Measurements from ENCODE around the gene ARHGEF9. TPM values are rescaled to one million over a fixed set of nuclear protein-coding genes. Genes with fewer than 3 reads are reported as not detected.
"Not testable (repeated sequence)": the region's sequence is repeated elsewhere in the genome, so short reads cannot be mapped to it uniquely, and the experiment has no call there.

The ARHGEF9 gene
- polyA plus RNA-seq, result 10 to 100 TPM in 1 of 2 donors, 1 to 10 TPM in 1; 5.0 to 12.0 TPM

DNA sequence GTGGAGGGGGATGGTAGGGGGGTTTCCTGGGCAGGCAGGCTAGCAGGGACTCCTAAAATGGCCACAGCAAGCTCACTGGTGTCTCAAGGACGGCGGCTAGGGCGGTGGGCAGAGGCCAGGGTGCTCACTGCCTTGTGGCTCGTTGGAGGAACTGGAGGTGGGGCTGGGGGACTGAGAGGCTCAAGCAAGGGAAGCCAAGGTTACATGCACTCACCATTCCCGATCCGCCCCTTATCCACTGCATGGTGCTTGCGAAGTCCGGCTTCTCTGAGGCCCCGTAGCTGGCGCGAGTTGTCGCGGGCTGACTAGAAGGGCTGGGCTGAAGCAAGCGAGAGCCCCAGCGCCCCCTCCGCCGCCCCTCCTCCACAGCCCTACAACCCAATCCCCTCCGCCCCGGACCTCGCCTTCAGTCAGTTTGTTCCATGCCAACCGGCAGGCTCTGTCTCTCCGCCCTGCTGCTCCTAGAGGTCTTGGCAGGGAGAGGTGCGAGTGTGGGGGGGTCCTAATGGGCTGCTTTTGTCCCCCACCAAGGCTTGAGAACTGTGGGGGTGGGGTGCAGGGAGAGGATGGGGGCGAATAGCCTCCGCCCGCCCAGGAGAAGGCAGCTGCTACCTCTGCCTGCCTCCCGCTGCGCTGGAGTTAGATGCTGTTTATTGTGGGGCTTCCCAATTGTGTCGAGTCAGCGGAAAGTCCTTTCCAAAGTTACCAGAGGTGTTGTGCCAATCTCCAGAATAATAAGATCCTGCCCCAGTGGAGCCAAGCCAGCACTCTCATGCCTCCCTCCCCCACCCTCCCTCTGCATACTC, at the start of gene ARHGEF9:
Gene ARHGEF9, minus strand, starts transcription at position 313 of the 806 bp plus-strand sequence. Its CDS starts 69 bp downstream, at position 244.
- no peaks in the 10 kb centered on the region for H3K36me3 ChIP-seq (ENCODE audit: control insufficient read depth in 2 of 2, insufficient read depth in 2 of 2, low read length in 1 of 2)
- 1 to 34% methylated on average over 28 of the region's 30 CpGs for WGBS, 2 donors
- H3K27ac ChIP-seq (ENCODE audit: low read depth in 2 of 2, low read length in 1 of 2), result no peak within 1 kb of the TSS
- H3K4me3 ChIP-seq (ENCODE audit: low read depth in 1 of 2, low read length in 2 of 2), result peak within 1 kb of the TSS; percentile 8 to 18
- peaks cover 0 to 3% of the 10 kb centered on the region in 2 donors for H3K4me1 ChIP-seq (ENCODE audit: control insufficient read depth in 2 of 2, insufficient read depth in 2 of 2, low read length in 1 of 2)
- H3K27me3 ChIP-seq (ENCODE audit: control insufficient read depth in 1 of 2, insufficient read depth in 2 of 2, low read length in 2 of 2), result peaks cover 0 to 1% of the 10 kb centered on the region in 2 donors
- H3K9me3 ChIP-seq (ENCODE audit: control insufficient read depth in 2 of 2, insufficient read depth in 1 of 2, low read depth in 1 of 2, low read length in 1 of 2), result no peaks in the 10 kb centered on the region

- not testable (repeated sequence) for H3K4me1 ChIP-seq (ENCODE audit: control insufficient read depth in 2 of 2, insufficient read depth in 2 of 2, low read length in 1 of 2)
Measured at GRCh38 chrX:63825446-63825845, 40.4 kb upstream of the ARHGEF9 start.

DNA sequence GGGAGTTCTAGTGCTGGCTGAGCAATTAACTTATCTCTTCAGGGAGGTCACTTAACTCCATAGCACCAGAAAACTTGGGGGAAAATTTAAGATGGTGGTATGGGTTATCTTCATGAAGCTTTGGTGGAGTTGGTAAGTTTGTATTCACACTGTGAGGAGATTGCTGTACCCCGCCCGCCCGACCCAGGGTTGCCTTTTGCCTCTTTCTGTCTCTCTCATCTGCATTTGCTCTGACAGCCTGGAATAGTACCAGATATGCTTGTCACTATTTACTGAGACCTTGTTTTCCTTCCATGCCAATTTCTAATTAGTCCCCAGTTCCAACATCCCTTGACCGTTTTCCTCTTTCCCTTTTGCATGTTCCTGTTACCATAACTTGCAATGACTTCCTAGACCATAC, 33.1 kb upstream of the ARHGEF9 start:
- Histone ChIP-seq H3K36me3 (ENCODE audit: control insufficient read depth in 2 of 2, insufficient read depth in 2 of 2, low read length in 1 of 2) (no peaks in the 10 kb centered on the region), H3K27ac (ENCODE audit: low read depth in 2 of 2, low read length in 1 of 2) (no peak overlapping the region), H3K4me1 (ENCODE audit: control insufficient read depth in 2 of 2, insufficient read depth in 2 of 2, low read length in 1 of 2) (no peaks in the 10 kb centered on the region), H3K27me3 (ENCODE audit: control insufficient read depth in 1 of 2, insufficient read depth in 2 of 2, low read length in 2 of 2) (no peaks in the 10 kb centered on the region), H3K9me3 (ENCODE audit: control insufficient read depth in 2 of 2, insufficient read depth in 1 of 2, low read depth in 1 of 2, low read length in 1 of 2) (no peaks in the 10 kb centered on the region), H3K4me3 (ENCODE audit: low read depth in 1 of 2, low read length in 2 of 2) (no peak overlapping the region)
- WGBS, 2 donors, result 94 to 96% methylated on average over 4 of the region's 4 CpGs

More at GRCh38 chrX:63825446-63825845, 40.4 kb upstream of the ARHGEF9 start:
- not testable (repeated sequence) for H3K4me3 ChIP-seq (ENCODE audit: low read depth in 1 of 2, low read length in 2 of 2); H3K36me3 ChIP-seq (ENCODE audit: control insufficient read depth in 2 of 2, insufficient read depth in 2 of 2, low read length in 1 of 2); H3K27ac ChIP-seq (ENCODE audit: low read depth in 2 of 2, low read length in 1 of 2); H3K9me3 ChIP-seq (ENCODE audit: control insufficient read depth in 2 of 2, insufficient read depth in 1 of 2, low read depth in 1 of 2, low read length in 1 of 2); H3K27me3 ChIP-seq (ENCODE audit: control insufficient read depth in 1 of 2, insufficient read depth in 2 of 2, low read length in 2 of 2)
- WGBS, 2 donors, result 92 to 96% methylated on average over 17 to 23 of the region's 23 CpGs

DNA sequence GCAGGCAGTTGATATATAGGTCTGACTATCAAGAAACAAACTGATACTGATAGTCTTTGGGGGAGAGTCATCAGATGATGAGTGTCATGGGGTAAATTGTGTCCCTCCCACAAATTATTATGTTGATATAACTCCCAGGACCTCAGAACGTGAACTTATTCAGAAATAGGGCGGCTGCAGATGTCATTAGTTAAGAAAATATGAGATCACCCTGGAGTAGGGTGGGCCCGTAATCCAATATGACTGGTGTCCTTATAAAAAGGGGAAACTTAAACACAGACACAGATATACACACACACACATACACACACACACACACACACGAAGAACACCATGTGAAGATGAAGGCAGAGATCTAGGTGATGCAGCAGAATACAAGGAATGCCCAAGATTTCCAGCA, 32.7 kb upstream of the ARHGEF9 start:
- Histone ChIP-seq H3K4me3 (ENCODE audit: low read depth in 1 of 2, low read length in 2 of 2) (no peak overlapping the region), H3K36me3 (ENCODE audit: control insufficient read depth in 2 of 2, insufficient read depth in 2 of 2, low read length in 1 of 2) (no peaks in the 10 kb centered on the region), H3K4me1 (ENCODE audit: control insufficient read depth in 2 of 2, insufficient read depth in 2 of 2, low read length in 1 of 2) (no peaks in the 10 kb centered on the region), H3K27me3 (ENCODE audit: control insufficient read depth in 1 of 2, insufficient read depth in 2 of 2, low read length in 2 of 2) (no peaks in the 10 kb centered on the region), H3K27ac (ENCODE audit: low read depth in 2 of 2, low read length in 1 of 2) (no peak overlapping the region), H3K9me3 (ENCODE audit: control insufficient read depth in 2 of 2, insufficient read depth in 1 of 2, low read depth in 1 of 2, low read length in 1 of 2) (no peaks in the 10 kb centered on the region)
- 63 to 72% methylated on average over 4 of the region's 4 CpGs for WGBS, 2 donors

DNA sequence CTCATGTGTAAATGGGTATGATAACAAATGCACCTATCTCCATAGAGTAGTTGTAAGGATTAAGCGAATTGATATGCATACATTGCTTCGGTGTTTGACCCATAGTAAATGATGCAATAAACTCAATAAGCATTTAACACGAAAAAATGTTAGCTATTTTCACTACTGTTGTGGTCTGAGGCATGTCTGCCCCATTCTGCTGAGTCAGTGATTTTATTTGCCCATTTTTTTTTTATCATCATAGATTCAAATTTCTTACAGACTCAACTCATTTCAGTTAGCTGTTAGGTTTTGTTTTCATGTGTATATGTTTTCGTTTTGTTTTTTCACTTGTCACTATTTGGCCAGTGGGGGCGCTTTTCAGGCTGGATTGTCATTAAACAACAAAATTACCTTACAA, 27.8 kb upstream of the ARHGEF9 start:
- H3K27ac ChIP-seq (ENCODE audit: low read depth in 2 of 2, low read length in 1 of 2), result no peak overlapping the region
- no peak overlapping the region for H3K4me3 ChIP-seq (ENCODE audit: low read depth in 1 of 2, low read length in 2 of 2)
- no peaks in the 10 kb centered on the region for H3K36me3 ChIP-seq (ENCODE audit: control insufficient read depth in 2 of 2, insufficient read depth in 2 of 2, low read length in 1 of 2)
- H3K9me3 ChIP-seq (ENCODE audit: control insufficient read depth in 2 of 2, insufficient read depth in 1 of 2, low read depth in 1 of 2, low read length in 1 of 2), result no peaks in the 10 kb centered on the region
- no peaks in the 10 kb centered on the region for H3K27me3 ChIP-seq (ENCODE audit: control insufficient read depth in 1 of 2, insufficient read depth in 2 of 2, low read length in 2 of 2)
- 71 to 87% methylated on average over 5 of the region's 5 CpGs for WGBS, 2 donors
- H3K4me1 ChIP-seq (ENCODE audit: control insufficient read depth in 2 of 2, insufficient read depth in 2 of 2, low read length in 1 of 2), result no peaks in the 10 kb centered on the region

- H3K36me3 ChIP-seq (ENCODE audit: control insufficient read depth in 2 of 2, insufficient read depth in 2 of 2, low read length in 1 of 2), result no peaks in the 10 kb centered on the region
- 71 to 79% methylated on average over 2 of the region's 2 CpGs for WGBS, 2 donors
- no peak overlapping the region for H3K4me3 ChIP-seq (ENCODE audit: low read depth in 1 of 2, low read length in 2 of 2)
- no peaks in the 10 kb centered on the region for H3K9me3 ChIP-seq (ENCODE audit: control insufficient read depth in 2 of 2, insufficient read depth in 1 of 2, low read depth in 1 of 2, low read length in 1 of 2)
- H3K4me1 ChIP-seq (ENCODE audit: control insufficient read depth in 2 of 2, insufficient read depth in 2 of 2, low read length in 1 of 2), result no peaks in the 10 kb centered on the region
- no peak overlapping the region for H3K27ac ChIP-seq (ENCODE audit: low read depth in 2 of 2, low read length in 1 of 2)
- H3K27me3 ChIP-seq (ENCODE audit: control insufficient read depth in 1 of 2, insufficient read depth in 2 of 2, low read length in 2 of 2), result no peaks in the 10 kb centered on the region
Measured at GRCh38 chrX:63810746-63811145, 25.7 kb upstream of the ARHGEF9 start.

DNA sequence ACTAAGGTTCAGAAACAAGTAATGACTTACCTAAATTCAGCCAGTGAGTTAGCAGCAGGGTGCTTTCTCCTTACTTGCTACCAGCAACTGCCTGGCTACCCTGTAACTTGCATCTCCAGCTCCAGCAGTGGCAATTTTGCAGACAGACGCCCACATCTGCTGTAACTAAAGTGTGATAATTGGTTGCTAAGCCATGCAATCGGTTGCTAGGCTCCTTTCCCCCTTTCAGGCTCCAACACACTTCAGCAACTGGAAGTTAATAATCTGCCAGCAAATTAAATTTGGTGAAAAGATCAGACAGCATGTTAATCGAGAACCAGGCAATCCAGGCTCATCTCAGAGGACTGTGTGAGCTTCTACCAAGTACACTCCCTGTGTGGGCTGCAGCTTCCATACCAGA, 24.2 kb upstream of the ARHGEF9 start:
- Histone ChIP-seq H3K27me3 (ENCODE audit: control insufficient read depth in 1 of 2, insufficient read depth in 2 of 2, low read length in 2 of 2) (no peaks in the 10 kb centered on the region), H3K36me3 (ENCODE audit: control insufficient read depth in 2 of 2, insufficient read depth in 2 of 2, low read length in 1 of 2) (no peaks in the 10 kb centered on the region), H3K9me3 (ENCODE audit: control insufficient read depth in 2 of 2, insufficient read depth in 1 of 2, low read depth in 1 of 2, low read length in 1 of 2) (no peaks in the 10 kb centered on the region), H3K4me1 (ENCODE audit: control insufficient read depth in 2 of 2, insufficient read depth in 2 of 2, low read length in 1 of 2) (no peaks in the 10 kb centered on the region), H3K27ac (ENCODE audit: low read depth in 2 of 2, low read length in 1 of 2) (no peak overlapping the region), H3K4me3 (ENCODE audit: low read depth in 1 of 2, low read length in 2 of 2) (no peak overlapping the region)
- WGBS, 2 donors, result 30 to 54% methylated on average over 3 of the region's 3 CpGs

- not testable (repeated sequence) for H3K9me3 ChIP-seq (ENCODE audit: control insufficient read depth in 2 of 2, insufficient read depth in 1 of 2, low read depth in 1 of 2, low read length in 1 of 2); H3K4me3 ChIP-seq (ENCODE audit: low read depth in 1 of 2, low read length in 2 of 2); H3K36me3 ChIP-seq (ENCODE audit: control insufficient read depth in 2 of 2, insufficient read depth in 2 of 2, low read length in 1 of 2); H3K27ac ChIP-seq (ENCODE audit: low read depth in 2 of 2, low read length in 1 of 2); H3K27me3 ChIP-seq (ENCODE audit: control insufficient read depth in 1 of 2, insufficient read depth in 2 of 2, low read length in 2 of 2); H3K4me1 ChIP-seq (ENCODE audit: control insufficient read depth in 2 of 2, insufficient read depth in 2 of 2, low read length in 1 of 2)
- WGBS, 2 donors, result 62 to 78% methylated on average over 2 of the region's 2 CpGs
Measured at GRCh38 chrX:63795406-63795805, 10.4 kb upstream of the ARHGEF9 start.

DNA sequence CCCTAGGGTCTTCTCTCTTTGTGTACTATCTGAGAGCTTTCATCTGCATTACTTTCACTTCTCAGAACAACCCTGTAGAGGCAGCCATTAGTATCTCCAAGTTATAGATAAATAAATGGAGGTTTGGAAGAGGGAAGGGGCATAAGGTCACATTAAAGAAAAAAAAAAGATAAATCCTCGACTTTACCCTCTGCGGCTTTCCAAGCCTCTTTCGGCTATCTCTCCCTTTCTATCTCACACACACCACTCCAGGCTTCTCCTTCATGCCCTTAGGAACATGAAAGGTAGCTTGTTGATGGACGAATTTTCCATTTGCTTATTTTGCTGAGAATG, 660 bp upstream of the ARHGEF9 start:
- Histone ChIP-seq H3K27ac (ENCODE audit: low read depth in 2 of 2, low read length in 1 of 2) (no peak overlapping the region), H3K4me1 (ENCODE audit: control insufficient read depth in 2 of 2, insufficient read depth in 2 of 2, low read length in 1 of 2) (peaks cover 0 to 3% of the 10 kb centered on the region in 2 donors), H3K27me3 (ENCODE audit: control insufficient read depth in 1 of 2, insufficient read depth in 2 of 2, low read length in 2 of 2) (no peaks in the 10 kb centered on the region), H3K4me3 (ENCODE audit: low read depth in 1 of 2, low read length in 2 of 2) (no peak overlapping the region), H3K36me3 (ENCODE audit: control insufficient read depth in 2 of 2, insufficient read depth in 2 of 2, low read length in 1 of 2) (no peaks in the 10 kb centered on the region), H3K9me3 (ENCODE audit: control insufficient read depth in 2 of 2, insufficient read depth in 1 of 2, low read depth in 1 of 2, low read length in 1 of 2) (no peaks in the 10 kb centered on the region)
- 57 to 62% methylated on average over 4 of the region's 4 CpGs for WGBS, 2 donors

DNA sequence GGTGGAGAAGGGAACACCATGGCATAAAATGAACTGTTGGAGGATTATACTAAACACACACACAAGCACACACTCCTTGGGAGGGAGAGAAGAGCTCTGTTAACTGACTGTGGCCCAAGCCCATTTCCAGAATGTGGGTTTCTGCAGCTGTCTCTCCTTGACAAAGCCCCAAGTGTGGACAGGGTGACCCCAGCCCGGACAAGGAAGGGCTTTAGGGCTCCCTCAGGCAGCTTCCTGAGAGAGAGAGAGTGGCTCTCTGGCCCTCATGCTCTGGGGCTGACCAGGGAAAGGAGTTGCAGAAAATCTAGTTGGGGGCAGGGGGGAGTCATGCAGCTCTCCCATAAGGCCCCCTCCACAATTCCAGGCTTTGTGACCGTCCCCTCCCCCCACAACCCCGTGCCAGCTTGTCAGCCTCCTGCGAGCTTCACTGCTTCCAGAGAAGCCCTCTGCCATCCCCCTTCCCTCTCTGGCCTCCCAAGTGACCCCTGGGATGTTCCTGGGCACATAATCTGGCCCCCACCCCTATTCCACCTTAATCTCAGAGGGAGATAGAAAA, 590 bp downstream of the ARHGEF9 start:
- 19 to 21% methylated on average over 4 of the region's 4 CpGs for WGBS, 2 donors
- H3K4me3 ChIP-seq (ENCODE audit: low read depth in 1 of 2, low read length in 2 of 2), result peak overlapping the region in 1 of 2 donors; percentile 18
- peaks cover 0 to 4% of the 10 kb centered on the region in 2 donors for H3K27me3 ChIP-seq (ENCODE audit: control insufficient read depth in 1 of 2, insufficient read depth in 2 of 2, low read length in 2 of 2)
- no peak overlapping the region for H3K27ac ChIP-seq (ENCODE audit: low read depth in 2 of 2, low read length in 1 of 2)
- H3K36me3 ChIP-seq (ENCODE audit: control insufficient read depth in 2 of 2, insufficient read depth in 2 of 2, low read length in 1 of 2), result no peaks in the 10 kb centered on the region
- H3K4me1 ChIP-seq (ENCODE audit: control insufficient read depth in 2 of 2, insufficient read depth in 2 of 2, low read length in 1 of 2), result peaks cover 0 to 3% of the 10 kb centered on the region in 2 donors
- no peaks in the 10 kb centered on the region for H3K9me3 ChIP-seq (ENCODE audit: control insufficient read depth in 2 of 2, insufficient read depth in 1 of 2, low read depth in 1 of 2, low read length in 1 of 2)

Data from esophagus (tissue), 2 donors.